OCI-LY3 (cell line): Measurements from ENCODE around the gene IL4R.
"Not testable (repeated sequence)": the region's sequence is repeated elsewhere in the genome, so short reads cannot be mapped to it uniquely, and the experiment has no call there.

ENCODE experiments used
- H2AFZ ChIP-seq: fragments of 200-600, 300-600 bp; shearing (Covaris generic); 2 replicates; pipeline ENCODE4 v1.6.0; 2014; ENCODE audit warnings: antibody characterized with exemption, low read depth, low read length
- H3K27ac ChIP-seq: fragments of 200-600, 300-600 bp; sonication (generic); 2 replicates; pipeline ENCODE4 v1.5.1; 2014; ENCODE audit warnings: mild to moderate bottlenecking, low read length, moderate library complexity, mixed read lengths
- H3K27me3 ChIP-seq: fragments of 200-600, 300-600 bp; sonication (generic); 2 replicates; pipeline ENCODE4 v1.6.1; 2014; ENCODE audit warnings: low read depth, low read length, mixed read lengths
- H3K36me3 ChIP-seq: fragments of 200-600, 300-600 bp; sonication (generic); replicated peaks from 2 replicates; pipeline ENCODE3; 2014; ENCODE audit warnings: low read depth, low read length, mixed read lengths
- H3K4me1 ChIP-seq: fragments of 300-600, 200-600 bp; sonication (generic); 2 replicates; pipeline ENCODE4 v1.6.1; 2014; ENCODE audit warnings: low read length, mixed read lengths
- H3K4me2 ChIP-seq: fragments of 200-600, 300-600 bp; sonication (generic); 2 replicates; pipeline ENCODE4 v1.6.1; 2014; ENCODE audit warnings: low read length, mixed read lengths
- H3K4me3 ChIP-seq: fragments of 300-600, 200-600 bp; sonication (generic); 2 replicates; pipeline ENCODE4 v1.5.1; 2014; ENCODE audit warnings: antibody characterized with exemption, mild to moderate bottlenecking, low read length, moderate library complexity
- H3K79me2 ChIP-seq: fragments of 300-600, 200-600 bp; shearing (Covaris generic); 2 replicates; pipeline ENCODE4 v1.6.1; 2014; ENCODE audit warnings: mild to moderate bottlenecking, low read length, mixed read lengths
- H3K9ac ChIP-seq: fragments of 300-600, 200-600 bp; shearing (Covaris generic); 2 replicates; pipeline ENCODE4 v1.6.0; 2014; ENCODE audit warnings: mild to moderate bottlenecking, low read length, moderate library complexity
- H3K9me3 ChIP-seq: fragments of 200-600, 300-600 bp; shearing (Covaris generic); 2 replicates; pipeline ENCODE4 v1.6.1; 2014; ENCODE audit warnings: low read length, mixed read lengths; ENCODE audit not compliant: insufficient read depth
- H4K20me1 ChIP-seq: fragments of 200-600, 300-600 bp; sonication (generic); 2 replicates; pipeline ENCODE4 v1.6.1; 2016; ENCODE audit warnings: low read length, mixed read lengths; ENCODE audit not compliant: insufficient read depth
- EZH2phosphoT487 ChIP-seq: fragments of 200-600 bp; shearing (Covaris generic); IDR thresholded peaks from 2 replicates; pipeline ENCODE4 v1.6.1; 2018; ENCODE audit warnings: antibody characterized with exemption, mixed run types, low read depth
- TF ChIP-seq, protein P1 (sequence below): fragments of 200-600, 300-600 bp; sonication (generic); IDR thresholded peaks from 2 replicates; pipeline ENCODE4 v1.5.1; 2014; ENCODE audit warnings: antibody characterized with exemption, low read length, low read depth

IL4R gene

DNA sequence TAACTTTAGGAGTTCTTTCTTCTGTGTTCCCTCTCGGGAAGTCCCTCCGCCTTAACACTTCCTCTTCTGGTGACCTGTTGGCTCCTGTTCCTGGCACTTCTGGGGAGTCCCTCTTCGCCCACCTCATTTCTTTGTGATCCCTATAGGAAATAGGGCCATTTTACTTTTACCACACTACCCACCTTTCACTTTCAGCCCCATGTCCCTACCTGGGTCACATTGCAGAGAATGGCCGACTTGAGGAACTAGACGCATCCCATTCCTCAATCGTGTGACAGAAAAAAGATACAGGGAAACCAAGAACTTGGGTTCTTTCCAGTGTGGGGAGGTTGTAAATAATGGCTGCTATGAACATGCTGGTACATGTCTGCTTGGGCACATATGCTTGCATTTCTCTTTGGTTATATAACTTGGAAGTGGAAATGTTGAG, 94.8 kb downstream of the IL4R start:
- peaks cover 100% of the 10 kb centered on the region for H3K79me2 ChIP-seq
- H3K4me1 ChIP-seq: peaks cover 85% of the 10 kb centered on the region
- H2AFZ ChIP-seq: no peak overlapping the region
- peak overlapping the region; percentile 98 for H3K27ac ChIP-seq
- peak overlapping the region; percentile 100 for H3K9ac ChIP-seq
- H3K9me3 ChIP-seq: peaks cover 12% of the 10 kb centered on the region; the same call in 1 of the 2 replicates
- peaks cover 78% of the 10 kb centered on the region for H3K36me3 ChIP-seq
- peak overlapping the region; percentile 69 for H3K4me3 ChIP-seq
- peak overlapping the region; percentile 100 for H3K4me2 ChIP-seq
- peaks cover 49% of the 10 kb centered on the region for H4K20me1 ChIP-seq
- no peaks in the 10 kb centered on the region for H3K27me3 ChIP-seq
- TF ChIP-seq, protein P1, sequence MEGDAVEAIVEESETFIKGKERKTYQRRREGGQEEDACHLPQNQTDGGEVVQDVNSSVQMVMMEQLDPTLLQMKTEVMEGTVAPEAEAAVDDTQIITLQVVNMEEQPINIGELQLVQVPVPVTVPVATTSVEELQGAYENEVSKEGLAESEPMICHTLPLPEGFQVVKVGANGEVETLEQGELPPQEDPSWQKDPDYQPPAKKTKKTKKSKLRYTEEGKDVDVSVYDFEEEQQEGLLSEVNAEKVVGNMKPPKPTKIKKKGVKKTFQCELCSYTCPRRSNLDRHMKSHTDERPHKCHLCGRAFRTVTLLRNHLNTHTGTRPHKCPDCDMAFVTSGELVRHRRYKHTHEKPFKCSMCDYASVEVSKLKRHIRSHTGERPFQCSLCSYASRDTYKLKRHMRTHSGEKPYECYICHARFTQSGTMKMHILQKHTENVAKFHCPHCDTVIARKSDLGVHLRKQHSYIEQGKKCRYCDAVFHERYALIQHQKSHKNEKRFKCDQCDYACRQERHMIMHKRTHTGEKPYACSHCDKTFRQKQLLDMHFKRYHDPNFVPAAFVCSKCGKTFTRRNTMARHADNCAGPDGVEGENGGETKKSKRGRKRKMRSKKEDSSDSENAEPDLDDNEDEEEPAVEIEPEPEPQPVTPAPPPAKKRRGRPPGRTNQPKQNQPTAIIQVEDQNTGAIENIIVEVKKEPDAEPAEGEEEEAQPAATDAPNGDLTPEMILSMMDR: no peak
- no peak for TF ChIP-seq EZH2phosphoT487

- 0 out of 2 replicates have a peak overlapping the region, but pooled peaks have one; percentile 43 for H3K9ac ChIP-seq
- peaks cover 61% of the 10 kb centered on the region for H4K20me1 ChIP-seq
- peak overlapping the region; percentile 61 for H3K4me2 ChIP-seq
- H3K4me1 ChIP-seq: peaks cover 78% of the 10 kb centered on the region
- peaks cover 12% of the 10 kb centered on the region; the same call in 1 of the 2 replicates for H3K9me3 ChIP-seq
- peaks cover 100% of the 10 kb centered on the region for H3K79me2 ChIP-seq
- H3K27me3 ChIP-seq, H2AFZ ChIP-seq: not testable (repeated sequence)
- H3K27ac ChIP-seq: peak overlapping the region; percentile 73
- H3K4me3 ChIP-seq: peak overlapping the region; percentile 47
- peaks cover 73% of the 10 kb centered on the region for H3K36me3 ChIP-seq
Observed at GRCh38 chr16:27409958-27410357, 96.2 kb downstream of the IL4R start.

- Histone ChIP-seq H3K4me2 (peak overlapping the region; percentile 23), H3K9ac (no peak overlapping the region), H3K27ac (peak overlapping the region; percentile 73; the same call in 1 of the 2 replicates), H2AFZ (no peak overlapping the region), H3K4me1 (peaks cover 75% of the 10 kb centered on the region), H3K36me3 (peaks cover 81% of the 10 kb centered on the region), H3K9me3 (peaks cover 12% of the 10 kb centered on the region; the same call in 1 of the 2 replicates), H3K4me3 (no peak overlapping the region), H4K20me1 (peaks cover 69% of the 10 kb centered on the region), H3K79me2 (peaks cover 100% of the 10 kb centered on the region), H3K27me3 (no peaks in the 10 kb centered on the region)
- TF ChIP-seq, protein P1: no peak
- TF ChIP-seq EZH2phosphoT487: no peak
Observed at GRCh38 chr16:27410761-27411160, 97.0 kb downstream of the IL4R start.

GRCh38 chr16:27413956-27414355, 100.2 kb downstream of the IL4R start:
- peaks cover 80% of the 10 kb centered on the region for H3K36me3 ChIP-seq
- no peak overlapping the region for H2AFZ ChIP-seq
- TF ChIP-seq, protein P1: no peak
- no peak for TF ChIP-seq EZH2phosphoT487
- H3K27ac ChIP-seq: no peak overlapping the region
- peaks cover 43% of the 10 kb centered on the region for H3K4me1 ChIP-seq
- H3K4me2 ChIP-seq: no peak overlapping the region
- H4K20me1 ChIP-seq: peaks cover 77% of the 10 kb centered on the region
- H3K4me3 ChIP-seq: no peak overlapping the region
- no peaks in the 10 kb centered on the region for H3K27me3 ChIP-seq
- H3K9me3 ChIP-seq: peaks cover 12% of the 10 kb centered on the region; the same call in 1 of the 2 replicates
- no peak overlapping the region for H3K9ac ChIP-seq
- peaks cover 99% of the 10 kb centered on the region for H3K79me2 ChIP-seq
